GM18519 (cell line): ENCODE results near the gene FAM13A.
A peak's percentile ranks its signal among the peaks of the same experiment; 100 is the strongest.
"Not testable (repeated sequence)": the region's sequence is repeated elsewhere in the genome, so short reads cannot be mapped to it uniquely, and the experiment has no call there.

Experiments
- ATAC-seq: cut with Tn5 transposase; IDR thresholded peaks from one replicate; pipeline ENCODE4 v1.9.1; 2021; ENCODE audit warnings: mild to moderate bottlenecking, moderate library complexity; ENCODE audit not compliant: unreplicated experiment, low FRiP score

FAM13A gene

DNA sequence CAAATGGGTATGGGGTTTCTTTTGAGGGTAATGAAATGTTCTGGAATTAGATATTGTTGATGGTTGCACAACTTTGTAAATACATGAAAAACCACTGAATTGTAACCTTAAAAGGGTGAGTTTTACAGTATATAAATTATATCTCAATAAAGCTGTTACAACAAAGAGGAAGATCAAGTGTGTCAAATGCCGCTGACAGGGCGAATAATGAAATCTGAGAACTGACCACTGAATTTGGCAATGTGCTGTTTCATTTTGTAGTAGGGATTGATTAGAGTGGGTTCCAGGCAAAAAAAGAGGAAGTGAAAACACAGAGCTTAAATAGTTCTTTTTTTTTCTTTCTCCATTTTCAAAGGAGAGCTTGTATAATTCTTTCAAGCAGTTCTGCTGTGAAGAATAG is 198.2 kb downstream of the FAM13A start:
- peak; percentile 94 for ATAC-seq

DNA sequence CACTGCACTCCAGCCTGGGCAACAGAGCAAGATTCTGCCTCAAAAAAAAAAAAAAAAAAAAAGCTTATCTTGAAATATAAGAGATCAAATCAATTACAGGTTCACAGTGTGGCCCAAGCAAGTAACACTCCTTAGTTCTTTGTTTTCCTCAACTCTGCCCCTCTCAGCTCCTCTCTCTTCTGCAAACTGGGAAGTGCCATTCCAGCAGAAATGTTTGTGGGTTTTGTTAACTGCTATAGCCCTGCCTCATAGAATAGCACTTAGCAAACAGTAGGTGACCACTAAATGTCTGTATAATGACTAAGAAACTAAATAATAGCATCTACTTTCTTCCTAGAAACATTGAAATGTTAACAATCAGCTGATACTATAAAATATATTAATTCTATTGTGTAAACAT is 199.4 kb downstream of the FAM13A start:
- no peak for ATAC-seq

DNA sequence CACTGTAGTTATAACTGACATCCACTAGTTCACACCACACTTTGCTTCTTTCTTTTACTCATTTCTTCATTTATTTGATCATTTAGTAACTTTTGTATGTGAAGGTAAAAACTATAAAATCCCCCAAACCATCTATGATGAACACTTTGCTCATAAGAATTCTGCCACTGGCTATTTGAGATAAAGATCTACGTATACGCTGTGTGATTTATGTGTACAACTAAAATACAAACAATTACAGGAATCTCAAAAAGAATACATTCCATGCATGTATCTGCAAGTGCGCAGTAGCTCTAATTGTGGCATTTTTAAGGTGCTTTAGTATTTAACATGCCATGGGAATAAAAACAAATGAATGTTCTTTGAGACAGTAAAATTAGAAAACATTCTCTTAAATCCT is 202.5 kb downstream of the FAM13A start:
- ATAC-seq: no peak

DNA sequence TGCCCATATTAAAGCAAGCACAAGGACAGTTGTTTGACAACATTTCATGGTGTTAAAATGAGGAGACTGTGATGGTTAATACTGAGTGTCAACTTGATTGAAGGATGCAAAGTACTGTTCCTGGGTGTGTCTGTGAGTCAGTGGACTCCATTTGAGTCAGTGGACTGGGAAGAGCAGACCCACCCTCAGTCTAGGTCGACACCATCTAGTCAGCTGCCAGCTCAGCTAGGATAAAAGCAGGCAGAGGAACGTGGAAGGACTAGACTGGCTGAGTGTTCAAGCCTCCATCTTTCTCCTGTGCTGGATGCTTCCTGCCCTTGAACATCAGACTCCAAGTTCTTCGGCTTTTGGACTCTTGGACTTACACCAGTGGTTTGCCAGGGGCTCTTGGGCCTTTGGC is 203.4 kb downstream of the FAM13A start:
- ATAC-seq: not testable (repeated sequence)

DNA sequence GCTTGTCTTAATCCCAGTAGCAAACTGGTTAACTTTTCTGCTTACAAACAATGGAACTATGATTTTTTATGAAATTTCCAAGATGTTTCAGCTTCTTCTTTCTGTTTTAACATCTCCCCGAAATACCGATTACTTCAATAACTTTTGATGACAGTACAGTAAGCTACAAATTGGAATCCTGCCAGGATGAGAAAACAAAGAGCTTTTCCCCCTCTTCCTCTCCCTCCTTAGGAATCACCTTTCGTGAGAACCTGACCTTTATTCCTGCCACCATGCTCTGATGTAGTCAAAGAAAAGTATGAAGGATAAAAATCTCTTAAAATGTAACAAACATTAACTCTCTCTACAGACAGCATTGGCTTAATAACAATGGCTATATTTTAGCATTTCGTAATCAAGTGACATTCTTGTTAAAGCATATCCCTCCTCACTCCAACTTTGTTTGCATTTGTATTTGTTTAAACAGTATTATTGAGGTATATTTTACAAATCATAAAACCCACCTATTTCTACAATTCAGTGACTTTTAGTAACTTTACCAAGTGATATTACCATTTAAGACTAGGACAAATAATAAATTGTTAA is 210.7 kb downstream of the FAM13A start:
- no peak for ATAC-seq

DNA sequence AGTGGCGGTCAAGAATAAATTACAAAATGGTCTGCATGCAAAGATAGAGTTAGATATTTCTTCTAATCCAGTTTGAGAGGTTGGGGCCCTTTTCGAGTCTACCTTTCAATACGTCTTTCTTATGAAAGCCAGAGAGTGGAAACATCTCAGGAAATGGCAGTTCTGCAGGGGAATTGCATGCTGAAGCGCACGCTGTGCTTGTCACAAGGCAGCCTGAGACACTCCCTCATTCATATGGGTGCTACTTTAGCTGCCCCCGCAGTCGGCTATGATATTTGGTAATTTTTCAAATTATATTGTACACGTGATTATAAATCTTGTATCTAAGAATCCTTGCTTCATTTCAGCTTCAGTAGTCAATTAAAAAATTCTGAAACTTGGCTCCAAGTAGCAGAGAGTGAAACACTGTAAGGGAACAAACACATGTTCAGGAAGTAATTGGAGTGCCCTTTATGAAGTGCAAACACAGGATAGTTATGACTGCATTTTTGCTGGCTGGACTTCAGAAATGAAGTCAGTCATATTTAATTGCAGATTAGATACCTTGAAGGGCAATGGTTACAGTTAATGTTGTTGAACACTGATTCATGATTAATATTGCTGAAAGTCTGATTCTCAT is 213.8 kb downstream of the FAM13A start:
- ATAC-seq: no peak

DNA sequence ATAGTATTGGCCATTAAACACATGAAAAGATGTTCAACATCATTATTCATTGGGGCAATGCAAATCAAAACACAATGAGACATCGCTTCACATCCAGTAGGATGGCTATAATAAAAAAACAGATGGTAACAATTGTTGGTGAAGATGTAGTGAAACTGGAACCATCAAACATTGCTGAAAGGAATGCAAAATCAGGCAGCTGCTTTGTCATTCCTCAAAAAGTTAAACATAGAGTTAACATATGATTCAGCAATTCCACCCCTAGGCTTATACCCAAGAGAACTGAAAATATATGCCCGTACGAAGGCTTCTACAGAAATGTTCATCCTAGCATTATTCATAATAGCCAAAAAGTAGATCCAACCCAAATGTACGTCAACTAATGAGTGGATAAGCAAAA is 215.3 kb downstream of the FAM13A start:
- no peak for ATAC-seq

DNA sequence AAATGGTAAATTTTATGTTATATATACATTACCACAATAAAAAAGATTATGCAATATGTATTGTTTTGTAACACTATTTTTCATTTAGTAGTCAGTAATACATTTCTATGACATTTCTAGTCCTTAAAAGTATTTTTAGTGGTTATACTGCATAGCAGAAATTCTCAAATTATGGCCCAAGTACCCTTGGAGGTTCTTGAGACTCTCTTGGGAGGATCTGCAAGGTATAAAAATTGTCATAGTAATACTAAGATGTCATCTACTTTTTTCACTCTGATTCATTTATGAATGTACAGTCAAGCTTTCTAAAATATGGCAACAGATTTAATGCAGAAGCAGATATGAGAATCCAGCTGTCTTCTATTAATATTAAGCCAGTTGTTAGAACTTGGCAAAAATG is 220.8 kb downstream of the FAM13A start:
- ATAC-seq: no peak

DNA sequence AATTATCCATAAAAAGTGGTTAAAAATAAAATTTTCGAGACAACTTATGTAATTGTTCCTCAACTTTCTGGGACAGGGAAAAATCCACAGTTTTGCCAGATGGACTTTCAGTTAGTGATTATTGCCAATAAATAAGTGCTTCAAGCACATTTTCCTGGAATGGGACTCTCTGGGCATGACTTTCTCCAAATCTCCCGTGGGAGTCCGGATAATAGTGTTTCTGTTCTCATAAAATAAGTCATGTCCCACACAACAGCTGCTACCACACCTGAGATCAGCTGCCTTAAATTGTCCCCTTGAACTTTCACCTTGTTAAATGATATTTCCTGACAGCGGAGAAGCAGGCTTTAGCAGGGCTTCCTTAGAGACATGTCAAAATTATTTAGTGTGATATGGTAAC is 226.0 kb downstream of the FAM13A start:
- ATAC-seq: no peak

DNA sequence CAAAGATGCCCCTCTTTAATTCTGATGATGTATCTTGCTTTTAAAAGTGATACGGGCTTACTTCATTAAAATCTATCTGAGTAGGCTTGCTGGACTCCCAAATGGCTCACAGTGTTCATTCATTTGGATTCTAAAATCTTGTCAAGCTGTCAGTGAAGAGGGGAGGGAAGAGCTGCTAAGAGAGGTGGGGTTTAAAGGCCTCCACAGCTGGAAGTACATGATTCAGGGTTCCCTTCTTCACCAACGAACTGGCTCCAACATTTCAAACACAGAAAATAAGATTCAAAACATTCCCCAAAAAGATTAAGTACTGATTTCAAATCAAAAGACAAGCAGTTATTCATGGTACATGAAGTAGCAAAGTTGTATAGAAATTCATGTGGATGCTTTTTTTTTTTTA is 226.4 kb downstream of the FAM13A start:
- no peak for ATAC-seq

DNA sequence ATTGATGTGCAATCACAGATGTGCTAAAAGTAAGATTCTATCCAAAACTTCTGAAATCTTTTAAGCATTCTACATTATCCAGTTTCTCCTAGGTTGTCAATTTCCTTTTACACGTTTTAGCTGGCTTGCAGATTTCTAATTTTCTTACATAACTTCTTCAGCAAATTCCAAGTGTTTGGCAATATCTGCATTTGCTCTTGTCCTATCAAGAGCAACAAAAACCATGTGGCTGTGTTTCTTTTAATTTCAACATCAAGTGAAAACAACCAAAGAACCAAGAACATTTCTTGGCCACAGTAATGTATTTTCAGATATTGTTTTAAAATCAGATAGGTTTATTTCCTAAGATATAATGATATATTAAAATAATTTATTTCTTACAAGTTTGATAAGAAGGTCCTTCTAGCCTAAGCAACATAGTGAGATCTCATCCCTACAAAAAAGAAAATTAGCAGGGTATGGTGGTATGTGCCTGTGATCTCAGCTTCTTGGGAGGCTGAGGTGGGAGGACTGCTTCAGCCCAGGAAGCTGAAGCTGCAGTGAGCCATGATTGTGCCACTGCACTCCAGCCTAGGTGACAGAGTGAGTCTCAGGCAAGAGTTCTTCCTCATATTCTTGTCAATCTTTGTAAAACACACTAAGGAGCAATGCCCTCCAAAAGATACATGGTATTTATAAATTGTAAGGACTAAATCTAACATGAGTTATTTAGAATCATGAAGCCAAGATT is 228.0 kb downstream of the FAM13A start:
- no peak for ATAC-seq

DNA sequence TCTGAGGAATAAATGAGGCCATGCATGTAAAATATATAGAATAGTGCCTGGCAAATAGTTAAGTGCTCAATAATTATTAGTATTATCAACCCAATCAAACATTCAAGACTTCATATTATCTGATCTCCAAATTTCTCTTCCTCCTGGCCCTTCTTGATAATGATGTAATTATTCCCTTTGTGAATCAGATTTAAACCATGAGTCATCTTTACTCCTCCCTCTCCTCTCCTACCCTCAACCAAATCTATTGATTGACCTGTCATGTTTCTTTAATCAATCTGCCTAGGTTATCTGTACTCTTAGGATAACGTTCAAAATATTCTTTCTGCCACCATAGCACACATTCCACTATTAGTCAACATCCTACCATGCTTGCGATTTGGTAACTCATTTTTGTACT is 229.5 kb downstream of the FAM13A start:
- ATAC-seq: no peak

DNA sequence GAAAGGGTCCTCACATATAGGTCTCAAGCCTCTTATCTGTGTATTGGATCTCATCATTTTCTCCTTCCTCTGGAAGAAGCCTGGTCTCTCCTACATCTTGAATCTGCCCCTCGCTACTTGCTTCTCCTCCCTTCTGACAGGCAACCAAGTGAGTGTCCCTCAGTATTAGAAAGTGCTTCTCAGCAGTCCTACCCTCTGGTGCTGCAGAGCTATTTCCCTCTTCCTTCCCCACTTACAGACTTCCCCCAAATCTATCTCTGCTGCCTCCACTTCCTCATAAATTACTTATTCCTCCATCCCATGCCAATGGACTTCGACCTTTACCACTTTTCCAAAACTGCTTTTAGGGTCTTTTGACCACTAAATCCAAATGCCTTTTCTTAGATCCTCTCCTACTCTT is 230.2 kb downstream of the FAM13A start:
- no peak for ATAC-seq

DNA sequence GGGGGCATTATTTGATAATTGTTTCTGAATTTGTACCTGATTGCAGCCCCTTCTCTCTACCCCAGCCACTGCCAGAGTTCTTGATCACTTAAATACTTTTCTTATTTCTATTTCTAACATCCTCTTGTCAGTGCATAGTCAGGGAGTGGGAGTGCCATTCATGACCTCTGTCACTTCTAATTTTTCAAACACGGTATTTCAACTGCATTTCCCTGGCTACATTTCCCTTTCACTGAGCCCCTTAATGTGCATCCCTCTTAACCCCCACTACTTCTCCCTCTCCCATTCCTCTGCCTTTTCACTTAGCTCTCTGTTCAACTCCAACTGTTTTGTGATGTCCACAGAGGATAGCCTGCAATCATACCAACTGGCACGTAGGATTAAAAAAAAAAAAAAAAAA is 231.1 kb downstream of the FAM13A start:
- no peak for ATAC-seq

DNA sequence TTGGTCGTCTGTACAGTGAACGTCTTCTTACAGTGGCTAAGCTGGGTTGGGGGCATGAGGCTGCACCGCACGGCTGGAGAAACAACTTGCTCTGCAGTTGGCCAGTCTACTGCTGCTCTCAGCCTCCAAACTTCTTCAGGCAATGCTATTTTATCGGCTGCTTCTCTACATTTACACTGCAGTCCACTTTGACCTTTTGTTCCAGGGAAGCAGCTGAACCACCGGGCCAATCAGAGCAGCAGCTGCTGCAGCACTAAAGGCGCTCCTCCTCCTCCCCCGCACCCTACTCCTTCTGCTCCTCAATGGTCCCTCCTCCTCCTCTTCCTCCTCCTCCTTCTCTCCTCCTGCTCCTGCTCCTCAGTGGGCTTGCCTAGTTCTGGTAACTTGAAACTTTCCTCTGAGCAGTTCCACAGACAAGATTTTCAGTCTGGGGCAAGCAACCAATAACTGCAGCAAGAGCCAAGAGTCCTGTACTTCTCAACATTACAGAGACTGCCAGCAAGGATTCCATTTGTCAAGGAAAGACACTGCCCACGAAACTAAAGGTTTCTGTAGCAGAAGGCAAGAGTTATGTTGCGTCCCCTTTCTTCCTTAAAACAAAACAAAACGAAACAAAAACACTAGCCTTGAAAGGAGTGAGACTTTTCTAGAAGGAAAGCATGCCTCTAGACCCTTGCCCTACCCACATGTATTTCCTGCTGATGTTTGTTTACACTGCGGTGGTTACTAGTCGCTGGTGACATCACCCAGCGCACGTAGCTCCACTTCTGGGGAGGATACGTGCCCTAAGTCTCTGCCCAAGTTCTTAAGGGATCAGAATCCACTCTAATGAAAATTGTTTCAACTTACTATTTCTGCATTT is 233.7 kb downstream of the FAM13A start:
- ATAC-seq: peak; percentile 96

DNA sequence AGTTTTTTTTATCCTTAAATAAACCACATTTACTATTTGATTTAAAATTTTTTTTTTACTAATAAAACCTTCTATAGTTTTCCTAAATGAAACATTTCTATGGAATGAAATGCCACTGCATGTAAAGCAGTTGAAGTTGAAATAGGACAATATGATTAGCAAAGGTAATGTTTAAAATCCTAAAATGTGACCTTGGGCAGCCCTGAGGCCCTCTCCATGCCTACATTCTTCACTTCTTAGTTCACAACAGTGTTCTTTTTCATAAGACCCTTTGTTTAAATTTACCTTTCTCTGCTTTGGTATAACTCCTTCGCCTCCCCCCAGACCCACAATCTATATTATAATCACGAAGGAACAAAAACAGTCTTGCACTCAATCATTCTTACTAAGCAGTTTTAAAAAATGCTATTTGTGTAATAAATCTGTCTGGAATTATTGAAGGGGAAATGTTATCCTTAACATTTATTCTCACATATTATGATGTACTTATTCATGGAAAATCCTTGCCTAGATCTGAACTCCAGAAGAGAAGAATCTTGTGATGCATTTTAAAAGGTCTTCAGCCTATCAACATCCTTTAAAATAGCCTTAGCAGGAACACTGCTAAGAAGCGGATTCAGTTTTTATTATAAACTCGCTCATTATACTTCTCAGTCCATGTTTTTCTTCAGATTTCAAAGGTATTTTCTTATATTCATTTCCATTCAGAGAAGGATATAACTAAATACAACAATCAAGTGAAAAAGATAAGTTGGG is 234.8 kb downstream of the FAM13A start:
- no peak for ATAC-seq

DNA sequence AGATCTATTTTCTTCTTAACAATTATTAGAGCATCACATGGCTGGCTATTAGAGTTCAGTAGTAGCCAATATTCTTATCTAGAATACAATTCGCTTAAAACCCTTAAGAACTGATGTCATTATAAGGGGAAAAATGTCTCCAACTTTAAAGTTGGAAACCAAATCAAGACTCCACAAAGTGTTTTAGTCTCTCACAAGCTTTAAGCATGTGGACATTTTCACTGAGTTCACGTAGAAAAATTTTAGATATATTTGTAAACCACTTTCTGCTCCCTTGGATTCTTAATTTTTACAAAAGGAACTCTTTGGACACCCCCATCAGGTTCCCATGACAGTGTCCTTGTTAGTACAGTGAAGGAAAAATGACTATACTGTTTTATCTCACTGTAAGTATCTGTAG is 235.5 kb downstream of the FAM13A start:
- no peak for ATAC-seq

DNA sequence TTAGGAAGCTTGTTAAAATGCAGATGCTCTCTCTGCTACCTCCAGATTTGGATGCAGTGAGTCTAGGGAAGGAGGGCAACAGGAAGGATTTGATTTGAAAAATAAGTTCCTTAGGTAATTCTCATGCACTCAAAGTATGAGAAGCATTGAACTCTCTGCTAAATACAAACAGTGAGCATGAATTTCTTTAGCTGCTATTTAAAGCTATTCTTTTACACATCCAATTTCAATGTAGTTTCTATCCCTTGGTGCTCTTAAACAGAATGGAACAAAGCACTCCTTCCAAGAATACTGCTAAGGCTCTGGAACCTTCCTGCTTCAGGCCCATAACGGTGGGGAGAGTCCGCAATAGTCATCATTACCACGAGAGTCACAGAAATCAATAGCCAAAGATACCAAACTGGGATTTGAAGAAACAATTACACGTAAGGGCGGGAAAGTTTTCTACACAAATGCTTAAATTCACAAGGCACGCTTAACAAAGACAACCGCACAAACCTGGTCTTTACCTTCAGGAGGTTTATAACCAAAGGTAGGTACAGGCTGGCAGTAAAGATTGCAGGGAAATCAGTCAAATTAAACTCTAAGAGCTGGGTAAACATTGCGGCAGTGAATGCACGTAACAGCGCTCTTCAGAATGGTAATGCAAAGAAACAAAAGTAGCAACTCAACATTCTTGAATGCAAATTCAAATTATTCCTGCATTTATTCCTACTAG is 236.1 kb downstream of the FAM13A start:
- ATAC-seq: no peak

DNA sequence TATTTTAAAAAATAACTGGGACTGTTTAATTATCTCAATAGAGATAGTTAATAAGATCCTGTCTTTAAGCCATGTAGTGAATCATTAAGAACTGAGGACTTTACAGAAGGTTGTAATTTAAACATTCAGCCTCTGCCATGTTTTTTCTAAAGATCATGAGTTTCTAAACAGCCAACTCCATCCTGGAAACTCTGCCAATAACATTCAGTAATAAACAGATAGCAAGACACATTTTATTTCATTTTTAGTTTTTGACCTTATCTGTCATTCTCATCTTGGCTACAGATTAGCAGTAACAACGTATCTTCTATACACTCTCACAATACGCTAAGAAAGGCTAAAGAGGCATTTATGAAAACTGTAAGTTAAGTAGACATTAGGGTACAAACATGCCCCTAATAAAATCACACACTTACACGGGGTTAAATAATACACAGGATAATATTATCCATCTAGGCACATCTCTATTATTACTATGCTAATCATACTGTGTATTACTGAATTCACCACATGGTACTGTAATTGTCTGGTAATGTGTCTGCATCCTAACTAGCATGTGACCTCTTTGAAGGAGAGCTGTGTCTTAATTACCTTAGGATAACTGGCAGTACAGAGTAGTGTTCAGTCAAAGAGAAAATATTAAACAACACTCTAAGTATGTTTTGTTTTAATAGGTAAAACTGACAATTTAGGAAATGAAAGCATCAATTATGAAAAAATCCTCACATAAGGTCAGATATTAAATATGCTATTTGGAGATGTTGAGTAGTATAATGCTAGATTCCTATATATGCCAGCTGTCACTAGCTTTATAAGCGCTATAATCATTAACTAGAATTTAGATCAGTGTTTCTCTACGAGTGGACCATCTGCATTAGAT is 236.9 kb downstream of the FAM13A start:
- no peak for ATAC-seq
